Endothelial cell of umbilical vein (primary cell): ENCODE measurements around the gene TAMALIN.

Source experiments
- EZH2 ChIP-seq: IDR thresholded peaks from 2 replicates; pipeline ENCODE4 v1.6.1; 2012; ENCODE audit warnings: borderline replicate concordance, low read depth, mild to moderate bottlenecking, moderate library complexity, low read length, inconsistent platforms; ENCODE audit not compliant: severe bottlenecking
- GATA2 ChIP-seq: IDR thresholded peaks from 2 replicates; pipeline ENCODE4 v1.7.0; 2011; ENCODE audit warnings: low read depth, mild to moderate bottlenecking, moderate library complexity, mixed read lengths, low read length; ENCODE audit not compliant: insufficient read length, insufficient read depth
- POLR2A ChIP-seq: IDR thresholded peaks from 2 replicates; pipeline ENCODE4 v1.6.1; 2012; ENCODE audit warnings: low read depth, mild to moderate bottlenecking, control low read depth, low read length
- POLR2AphosphoS5 ChIP-seq: IDR thresholded peaks from 2 replicates; pipeline ENCODE4 v1.6.1; 2012; ENCODE audit warnings: low read depth, mild to moderate bottlenecking, control low read depth, low read length, moderate library complexity; ENCODE audit not compliant: insufficient read depth
- TF ChIP-seq, protein P1 (sequence below), 2 donors: IDR thresholded peaks; 1 replicate in 1 of 2; 2 replicates in 1 of 2; pipeline ENCODE4 v1.5.1; 2011; ENCODE audit warnings: low read length in 2 of 2, mild to moderate bottlenecking in 2 of 2, moderate library complexity in 2 of 2, control low read depth in 1 of 2, inconsistent platforms in 1 of 2, low read depth in 1 of 2; ENCODE audit not compliant: insufficient read depth in 1 of 2; ENCODE audit errors: extremely low read depth in 1 of 2

DNA sequence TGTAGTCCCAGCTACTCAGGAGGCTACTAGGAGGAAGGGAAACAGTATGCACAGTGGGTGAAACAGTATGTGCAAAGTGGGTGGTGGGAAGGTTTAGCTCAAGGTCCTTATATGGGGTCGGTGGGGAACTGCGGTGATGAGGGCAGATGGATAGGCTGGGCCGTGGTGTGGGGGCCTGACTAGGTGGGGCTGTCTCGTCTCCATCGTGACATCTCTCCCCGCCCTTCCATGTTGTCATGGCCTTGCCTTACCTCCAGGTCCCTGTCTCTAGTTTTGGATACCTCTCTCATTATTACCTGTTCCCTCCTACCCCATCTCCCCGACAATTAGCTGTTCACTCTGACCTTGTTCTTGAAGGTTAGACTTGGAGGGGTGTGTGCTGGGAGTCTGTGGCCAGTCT lies 40.1 kb downstream of the TAMALIN start:
- TF ChIP-seq, protein P1, sequence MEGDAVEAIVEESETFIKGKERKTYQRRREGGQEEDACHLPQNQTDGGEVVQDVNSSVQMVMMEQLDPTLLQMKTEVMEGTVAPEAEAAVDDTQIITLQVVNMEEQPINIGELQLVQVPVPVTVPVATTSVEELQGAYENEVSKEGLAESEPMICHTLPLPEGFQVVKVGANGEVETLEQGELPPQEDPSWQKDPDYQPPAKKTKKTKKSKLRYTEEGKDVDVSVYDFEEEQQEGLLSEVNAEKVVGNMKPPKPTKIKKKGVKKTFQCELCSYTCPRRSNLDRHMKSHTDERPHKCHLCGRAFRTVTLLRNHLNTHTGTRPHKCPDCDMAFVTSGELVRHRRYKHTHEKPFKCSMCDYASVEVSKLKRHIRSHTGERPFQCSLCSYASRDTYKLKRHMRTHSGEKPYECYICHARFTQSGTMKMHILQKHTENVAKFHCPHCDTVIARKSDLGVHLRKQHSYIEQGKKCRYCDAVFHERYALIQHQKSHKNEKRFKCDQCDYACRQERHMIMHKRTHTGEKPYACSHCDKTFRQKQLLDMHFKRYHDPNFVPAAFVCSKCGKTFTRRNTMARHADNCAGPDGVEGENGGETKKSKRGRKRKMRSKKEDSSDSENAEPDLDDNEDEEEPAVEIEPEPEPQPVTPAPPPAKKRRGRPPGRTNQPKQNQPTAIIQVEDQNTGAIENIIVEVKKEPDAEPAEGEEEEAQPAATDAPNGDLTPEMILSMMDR (IDR thresholded peaks at IDR 0.05; ENCODE audit: extremely low read depth in 1 of 2, insufficient read depth in 1 of 2, low read depth in 1 of 2, low read length in 2 of 2): no peak
- TF ChIP-seq POLR2AphosphoS5: no peak
- TF ChIP-seq EZH2: no peak
- no peak for TF ChIP-seq POLR2A
- no peak for TF ChIP-seq GATA2
